Activated CD4-positive, alpha-beta memory T cell treated with anti-CD3 and anti-CD28 coated beads, Interleukin-2, amount 10 ng/mL, durations not matched to agents 7 days and 5 days (primary cell): ENCODE measurements around the gene IQSEC1. TPM values are rescaled to one million over a fixed set of nuclear protein-coding genes. Genes with fewer than 3 reads are reported as not detected.
"Not testable (repeated sequence)": the region's sequence is repeated elsewhere in the genome, so short reads cannot be mapped to it uniquely, and the experiment has no call there.

ENCODE experiments used
- CTCF ChIA-PET: fragments of 350-600 bp; sonication (Branson Sonifier 250); formaldehyde crosslinking; loops from one replicate; lab custom pipeline; 2021; ENCODE audit warnings: antibody characterized with exemption, inconsistent platforms; lab: Charles Lee
- POLR2A ChIA-PET: fragments of 350-600 bp; sonication (Branson Sonifier 250); formaldehyde crosslinking; loops from one replicate; lab custom pipeline; 2021; ENCODE audit warnings: antibody characterized with exemption; lab: Charles Lee
- DNase-seq: peaks from one replicate; pipeline ENCODE4 v3.0.0-alpha.2; 2020
- H3K27ac Mint-ChIP-seq: one replicate; pipeline ENCODE4 v1.8.0; 2021; ENCODE audit warnings: mild to moderate bottlenecking, mixed read lengths
- H3K27me3 Mint-ChIP-seq: one replicate; pipeline ENCODE4 v1.8.0; 2021; ENCODE audit warnings: mixed read lengths
- H3K36me3 Mint-ChIP-seq: one replicate; pipeline ENCODE4 v1.8.0; 2021; ENCODE audit warnings: low read depth, mixed read lengths
- H3K4me1 Mint-ChIP-seq: one replicate; pipeline ENCODE4 v1.8.0; 2021; ENCODE audit warnings: mixed read lengths
- H3K4me3 Mint-ChIP-seq: one replicate; pipeline ENCODE4 v1.8.0; 2021; ENCODE audit warnings: mild to moderate bottlenecking, mixed read lengths
- H3K9me3 Mint-ChIP-seq: one replicate; pipeline ENCODE4 v1.8.0; 2021; ENCODE audit warnings: mixed read lengths
- total RNA-seq, 2 experiments: library from RNA; stranded (reverse); gene quantifications; one replicate each; pipeline ENCODE4 v1.2.3, GENCODE V29; 2021

Gene IQSEC1
- total RNA-seq, 2 experiments from 2014 or later: 99.8 to 100 TPM

- CTCF ChIA-PET: interaction anchor here (1.7 kb wide), 1 partner anchor 14 kb away, joined by 4 read pairs; no protein-coding TSS in a partner anchor
- H3K36me3 Mint-ChIP-seq, POLR2A ChIA-PET, H3K27ac Mint-ChIP-seq, H3K9me3 Mint-ChIP-seq, DNase-seq, H3K4me1 Mint-ChIP-seq, H3K4me3 Mint-ChIP-seq: not testable (repeated sequence)
- peaks cover 33% of the 10 kb centered on the region for H3K27me3 Mint-ChIP-seq
These were observed 191.4 kb downstream of the IQSEC1 start for GRCh38 chr3:12881858-12882257.

DNA sequence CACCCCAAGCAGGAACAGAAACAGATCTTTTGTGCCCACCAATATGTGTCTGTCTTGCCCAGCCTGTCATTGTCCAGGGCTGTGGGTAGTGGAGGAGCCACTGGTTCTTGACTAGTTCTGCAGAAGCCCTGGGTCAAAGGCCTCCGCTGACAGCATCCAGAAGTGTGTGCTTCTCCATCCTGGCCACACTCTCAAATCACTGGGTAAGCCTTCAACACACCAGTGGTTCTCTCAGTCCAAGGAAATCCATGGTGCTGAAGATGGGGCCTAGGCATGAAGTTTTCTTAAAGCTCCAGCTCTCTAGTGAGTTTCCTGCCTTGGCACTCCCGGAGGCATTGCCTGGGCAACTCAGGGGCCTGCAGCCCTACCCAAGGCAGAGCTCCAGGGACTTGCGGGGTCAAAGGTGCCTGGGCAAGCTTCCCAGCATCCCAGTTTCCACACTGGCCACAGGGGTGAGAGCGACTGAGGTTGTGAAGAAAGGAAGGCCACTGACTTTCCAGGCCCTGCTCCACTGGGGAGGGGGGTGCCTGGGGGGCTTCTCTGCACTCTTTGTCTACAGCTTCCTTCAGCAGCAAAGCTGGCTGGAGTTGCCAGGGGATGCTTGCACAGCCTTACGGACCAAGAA, 193.9 kb downstream of the IQSEC1 start:
- Mint-ChIP-seq H3K27me3 (peaks cover 27% of the 10 kb centered on the region), H3K4me3 (no peak overlapping the region), H3K9me3 (no peaks in the 10 kb centered on the region), H3K4me1 (no peaks in the 10 kb centered on the region), H3K36me3 (no peaks in the 10 kb centered on the region), H3K27ac (no peak overlapping the region)
- POLR2A ChIA-PET: interaction anchor here (1.0 kb wide), 1 partner anchor 12 kb away, joined by 3 read pairs; no protein-coding TSS in a partner anchor
- DNase-seq: no peak
- CTCF ChIA-PET: no interaction called here

- H3K27ac Mint-ChIP-seq, H3K4me3 Mint-ChIP-seq, H3K4me1 Mint-ChIP-seq, H3K36me3 Mint-ChIP-seq, H3K9me3 Mint-ChIP-seq, DNase-seq: not testable (repeated sequence)
- ChIA-PET CTCF (interaction anchor here (1.7 kb wide), 1 partner anchor 12 kb away, joined by 7 read pairs; no protein-coding TSS in a partner anchor), POLR2A (interaction anchor here (1.0 kb wide), 1 partner anchor 13 kb away, joined by 3 read pairs; no protein-coding TSS in a partner anchor)
- peaks cover 27% of the 10 kb centered on the region for H3K27me3 Mint-ChIP-seq
These were observed 194.5 kb downstream of the IQSEC1 start for GRCh38 chr3:12878758-12879157.

DNA sequence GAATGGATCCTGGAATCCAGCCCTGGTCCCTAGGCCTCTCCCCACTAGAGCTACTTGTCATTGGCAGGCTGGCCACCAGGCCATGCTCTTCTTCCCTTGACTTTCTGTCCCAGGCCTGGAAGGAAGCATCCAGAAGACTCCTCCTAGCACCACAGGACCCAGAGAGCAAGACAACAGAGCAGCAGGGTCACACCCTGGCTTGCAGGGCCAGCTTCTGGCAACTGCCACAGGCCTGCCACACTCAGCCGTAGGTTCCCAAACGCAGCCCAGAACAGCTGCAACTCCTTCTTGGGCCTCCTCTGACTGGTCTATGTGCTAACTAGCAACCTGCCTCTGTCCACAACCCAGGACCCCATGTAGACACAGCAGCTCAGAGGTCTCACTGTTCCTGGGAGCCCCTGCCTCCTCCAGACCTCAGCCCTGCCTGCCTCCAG, 195.1 kb downstream of the IQSEC1 start:
- DNase-seq: no peak
- H3K27ac Mint-ChIP-seq: no peak overlapping the region
- no peaks in the 10 kb centered on the region for H3K36me3 Mint-ChIP-seq
- ChIA-PET POLR2A (interaction anchor here (1.1 kb wide), 1 partner anchor 53 kb away, joined by 3 read pairs; no protein-coding TSS in a partner anchor), CTCF (interaction anchor here (1.7 kb wide), 1 partner anchor 13 kb away, joined by 7 read pairs; no protein-coding TSS in a partner anchor)
- no peaks in the 10 kb centered on the region for H3K9me3 Mint-ChIP-seq
- H3K4me1 Mint-ChIP-seq: no peaks in the 10 kb centered on the region
- no peak overlapping the region for H3K4me3 Mint-ChIP-seq
- peaks cover 30% of the 10 kb centered on the region for H3K27me3 Mint-ChIP-seq

GRCh38 chr3:12877040-12877439, 196.2 kb downstream of the IQSEC1 start:
- Mint-ChIP-seq H3K27me3 (peaks cover 30% of the 10 kb centered on the region), H3K36me3 (no peaks in the 10 kb centered on the region), H3K4me3 (no peak overlapping the region), H3K9me3 (no peaks in the 10 kb centered on the region), H3K4me1 (no peaks in the 10 kb centered on the region), H3K27ac (no peak overlapping the region)
- ChIA-PET POLR2A (interaction anchor here (1.1 kb wide), 1 partner anchor 54 kb away, joined by 3 read pairs; no protein-coding TSS in a partner anchor), CTCF (no interaction called here)
- DNase-seq: no peak

- no peaks in the 10 kb centered on the region for H3K9me3 Mint-ChIP-seq
- DNase-seq: no peak
- H3K27me3 Mint-ChIP-seq: peaks cover 27% of the 10 kb centered on the region
- H3K4me3 Mint-ChIP-seq: no peak overlapping the region
- no peaks in the 10 kb centered on the region for H3K4me1 Mint-ChIP-seq
- H3K36me3 Mint-ChIP-seq: no peaks in the 10 kb centered on the region
- POLR2A ChIA-PET: no interaction called here
- H3K27ac Mint-ChIP-seq: no peak overlapping the region
- CTCF ChIA-PET: no interaction called here
These were observed 197.1 kb downstream of the IQSEC1 start for GRCh38 chr3:12875857-12876836.

- ChIA-PET POLR2A (no interaction called here), CTCF (interaction anchor here (1.1 kb wide), 1 partner anchor 30 kb away, joined by 3 read pairs; the partner anchor contains the start of gene RPL32)
- H3K27ac Mint-ChIP-seq: no peak overlapping the region
- H3K36me3 Mint-ChIP-seq: no peaks in the 10 kb centered on the region
- DNase-seq: no peak
- peaks cover 39% of the 10 kb centered on the region for H3K27me3 Mint-ChIP-seq
- no peak overlapping the region for H3K4me3 Mint-ChIP-seq
- H3K4me1 Mint-ChIP-seq: peaks cover 19% of the 10 kb centered on the region
- H3K9me3 Mint-ChIP-seq: no peaks in the 10 kb centered on the region
These were observed 201.7 kb downstream of the IQSEC1 start for GRCh38 chr3:12871404-12871983.

DNA sequence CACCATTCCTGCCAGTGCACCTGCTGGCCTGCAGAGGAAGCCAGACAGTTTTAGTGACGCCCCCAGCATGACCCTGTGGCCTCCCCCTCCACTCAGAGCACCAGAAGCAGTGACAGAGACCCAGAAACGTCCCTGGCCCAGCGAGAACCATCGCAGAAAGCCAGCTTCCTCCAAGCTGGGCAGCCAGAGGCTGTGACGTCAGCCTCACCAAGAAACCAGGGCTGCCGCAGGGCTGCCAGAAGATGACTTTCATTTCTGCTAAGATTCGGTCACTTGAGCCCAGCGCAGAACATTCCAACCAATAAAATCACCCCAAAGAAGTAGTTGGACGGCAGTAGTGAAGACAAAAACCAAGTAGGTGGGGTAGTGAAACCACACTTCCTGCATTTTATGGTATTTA, 202.3 kb downstream of the IQSEC1 start:
- Mint-ChIP-seq H3K9me3 (no peaks in the 10 kb centered on the region), H3K4me1 (peaks cover 19% of the 10 kb centered on the region), H3K36me3 (no peaks in the 10 kb centered on the region), H3K4me3 (no peak overlapping the region), H3K27me3 (peaks cover 39% of the 10 kb centered on the region), H3K27ac (no peak overlapping the region)
- CTCF ChIA-PET: interaction anchor here (0.6 to 1.4 kb wide), 4 partner anchors 15 to 76 kb away, joined by 3 to 5 read pairs (median 4); partner anchors contain the start of gene RPL32
- DNase-seq: peak; percentile 34
- POLR2A ChIA-PET: no interaction called here

- CTCF ChIA-PET: interaction anchor here (1.6 to 2.2 kb wide), 2 partner anchors 22 to 59 kb away, joined by 5 to 14 read pairs; no protein-coding TSS in a partner anchor
- Mint-ChIP-seq H3K27ac (no peak overlapping the region), H3K4me1 (peaks cover 19% of the 10 kb centered on the region), H3K9me3 (peaks cover 5% of the 10 kb centered on the region), H3K4me3 (no peak overlapping the region), H3K36me3 (no peaks in the 10 kb centered on the region), H3K27me3 (peaks cover 32% of the 10 kb centered on the region)
- POLR2A ChIA-PET: no interaction called here
- peak; percentile 46 for DNase-seq
These were observed 204.1 kb downstream of the IQSEC1 start for GRCh38 chr3:12869035-12869621.

GRCh38 chr3:12868039-12869034, 204.9 kb downstream of the IQSEC1 start:
- Mint-ChIP-seq H3K9me3 (peaks cover 5% of the 10 kb centered on the region), H3K27me3 (peaks cover 28% of the 10 kb centered on the region), H3K27ac (no peak overlapping the region), H3K4me3 (peak overlapping the region; percentile 61), H3K36me3 (no peaks in the 10 kb centered on the region), H3K4me1 (peaks cover 19% of the 10 kb centered on the region)
- DNase-seq: peak; percentile 66
- ChIA-PET POLR2A (interaction anchor here (0.8 kb wide), 1 partner anchor 20 kb away, joined by 3 read pairs; no protein-coding TSS in a partner anchor), CTCF (interaction anchor here (0.7 to 2.2 kb wide), 8 partner anchors 13 to 178 kb away, joined by 3 to 14 read pairs (median 4); partner anchors contain the start of gene RPL32)

DNA sequence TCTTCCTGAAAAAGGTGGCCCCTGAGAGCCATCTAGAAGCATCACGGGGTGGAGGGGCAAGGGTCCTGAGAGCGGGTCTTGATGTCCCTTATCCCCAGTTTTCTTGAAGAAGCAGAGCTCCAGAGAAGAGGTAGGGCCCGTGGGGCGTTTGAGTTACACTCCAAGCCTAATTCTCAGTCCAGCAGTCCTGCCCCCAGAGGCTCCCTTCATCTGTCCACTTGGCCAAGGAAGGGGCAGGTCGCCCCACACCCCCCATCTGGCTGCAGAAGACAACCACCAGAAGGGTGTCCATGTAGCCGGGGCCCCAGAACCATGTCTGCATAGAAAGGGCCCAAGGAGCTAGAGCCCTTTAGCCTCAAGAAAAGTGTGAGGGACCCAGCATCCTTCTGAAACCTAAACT, 206.4 kb downstream of the IQSEC1 start:
- ChIA-PET CTCF (interaction anchor here (0.7 to 1.2 kb wide), 2 partner anchors 11 to 24 kb away, joined by 3 to 4 read pairs; no protein-coding TSS in a partner anchor), POLR2A (no interaction called here)
- H3K36me3 Mint-ChIP-seq: no peaks in the 10 kb centered on the region

More for the DNA sequence above, 206.4 kb downstream of the IQSEC1 start:
- no peak overlapping the region for H3K27ac Mint-ChIP-seq
- H3K9me3 Mint-ChIP-seq: peaks cover 5% of the 10 kb centered on the region
- H3K4me3 Mint-ChIP-seq: no peak overlapping the region
- peaks cover 19% of the 10 kb centered on the region for H3K4me1 Mint-ChIP-seq
- DNase-seq: no peak
- H3K27me3 Mint-ChIP-seq: peaks cover 28% of the 10 kb centered on the region
